Cardiac fibroblast (primary cell): ENCODE measurements around the gene PPP2R3B.

Source experiments
- DNase-seq, 2 donors: peaks; one replicate each; pipeline versions ENCODE4 v3.0.0 to v3.0.0-alpha.2; 2010; ENCODE audit warnings: low read depth in 2 of 2
- H3K4me3 ChIP-seq, 2 donors: replicated peaks in 1 of 2; 1 replicate in 1 of 2; 2 replicates in 1 of 2; pipeline ENCODE4 v1.5.1; 2011; ENCODE audit warnings: low read depth in 2 of 2, low read length in 2 of 2, mild to moderate bottlenecking in 2 of 2, moderate library complexity in 1 of 2
- TF ChIP-seq, protein P1 (sequence below): IDR thresholded peaks from one replicate; pipeline ENCODE4 v1.5.1; 2011; ENCODE audit warnings: low read depth, mild to moderate bottlenecking, low read length, inconsistent platforms

Gene PPP2R3B

DNA sequence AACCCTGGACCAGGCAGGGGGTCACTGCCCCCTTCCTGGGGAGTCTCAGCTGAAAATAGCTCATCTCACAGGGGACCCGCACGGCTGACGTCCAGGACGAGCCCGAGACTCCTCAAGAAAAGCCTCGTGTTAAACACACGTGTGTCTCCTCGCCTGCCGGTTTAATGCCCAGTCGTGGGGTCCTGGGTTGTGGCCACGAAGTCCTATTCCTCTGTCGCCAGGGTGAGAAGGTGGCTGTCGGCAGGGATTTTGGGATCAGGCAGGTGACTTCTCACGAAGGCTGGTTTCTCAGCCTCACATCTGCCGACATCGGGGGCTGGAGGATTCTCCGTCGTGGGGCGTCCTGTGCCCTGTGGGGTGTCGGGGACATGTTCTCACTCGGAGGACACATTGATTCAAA lies 44.3 kb upstream of the PPP2R3B start:
- H3K4me3 ChIP-seq: no peak overlapping the region
- TF ChIP-seq, protein P1, sequence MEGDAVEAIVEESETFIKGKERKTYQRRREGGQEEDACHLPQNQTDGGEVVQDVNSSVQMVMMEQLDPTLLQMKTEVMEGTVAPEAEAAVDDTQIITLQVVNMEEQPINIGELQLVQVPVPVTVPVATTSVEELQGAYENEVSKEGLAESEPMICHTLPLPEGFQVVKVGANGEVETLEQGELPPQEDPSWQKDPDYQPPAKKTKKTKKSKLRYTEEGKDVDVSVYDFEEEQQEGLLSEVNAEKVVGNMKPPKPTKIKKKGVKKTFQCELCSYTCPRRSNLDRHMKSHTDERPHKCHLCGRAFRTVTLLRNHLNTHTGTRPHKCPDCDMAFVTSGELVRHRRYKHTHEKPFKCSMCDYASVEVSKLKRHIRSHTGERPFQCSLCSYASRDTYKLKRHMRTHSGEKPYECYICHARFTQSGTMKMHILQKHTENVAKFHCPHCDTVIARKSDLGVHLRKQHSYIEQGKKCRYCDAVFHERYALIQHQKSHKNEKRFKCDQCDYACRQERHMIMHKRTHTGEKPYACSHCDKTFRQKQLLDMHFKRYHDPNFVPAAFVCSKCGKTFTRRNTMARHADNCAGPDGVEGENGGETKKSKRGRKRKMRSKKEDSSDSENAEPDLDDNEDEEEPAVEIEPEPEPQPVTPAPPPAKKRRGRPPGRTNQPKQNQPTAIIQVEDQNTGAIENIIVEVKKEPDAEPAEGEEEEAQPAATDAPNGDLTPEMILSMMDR: no peak
- no peak for DNase-seq

DNA sequence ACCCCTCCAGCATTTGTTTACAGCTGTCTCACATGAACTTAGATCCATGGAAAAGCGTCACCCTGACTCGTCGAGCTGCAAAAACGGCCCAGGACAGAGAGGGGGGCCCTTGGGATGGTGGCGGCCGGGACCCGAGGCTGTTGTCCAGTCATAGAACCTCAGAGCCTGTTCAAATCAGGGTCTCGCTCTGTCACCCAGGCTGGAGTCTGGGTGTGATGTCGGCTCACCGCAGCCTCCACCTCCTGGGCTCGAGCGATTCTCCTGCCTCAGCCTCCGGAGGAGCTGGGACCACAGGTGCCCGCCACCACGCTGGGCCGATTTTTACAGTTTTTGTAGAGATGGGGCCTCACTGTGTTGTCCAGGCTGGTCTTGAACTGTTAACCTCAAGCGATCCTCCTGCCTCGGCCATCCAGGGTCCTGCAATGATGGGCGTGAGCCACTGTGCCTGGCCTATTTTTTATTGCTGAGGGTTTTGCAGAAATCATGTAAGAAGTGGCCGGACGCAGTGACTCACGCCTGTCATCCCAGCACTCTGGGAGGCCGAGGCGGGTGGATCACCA lies 42.6 kb upstream of the PPP2R3B start:
- H3K4me3 ChIP-seq: no peak overlapping the region
- no peak for DNase-seq
- TF ChIP-seq, protein P1: no peak

DNA sequence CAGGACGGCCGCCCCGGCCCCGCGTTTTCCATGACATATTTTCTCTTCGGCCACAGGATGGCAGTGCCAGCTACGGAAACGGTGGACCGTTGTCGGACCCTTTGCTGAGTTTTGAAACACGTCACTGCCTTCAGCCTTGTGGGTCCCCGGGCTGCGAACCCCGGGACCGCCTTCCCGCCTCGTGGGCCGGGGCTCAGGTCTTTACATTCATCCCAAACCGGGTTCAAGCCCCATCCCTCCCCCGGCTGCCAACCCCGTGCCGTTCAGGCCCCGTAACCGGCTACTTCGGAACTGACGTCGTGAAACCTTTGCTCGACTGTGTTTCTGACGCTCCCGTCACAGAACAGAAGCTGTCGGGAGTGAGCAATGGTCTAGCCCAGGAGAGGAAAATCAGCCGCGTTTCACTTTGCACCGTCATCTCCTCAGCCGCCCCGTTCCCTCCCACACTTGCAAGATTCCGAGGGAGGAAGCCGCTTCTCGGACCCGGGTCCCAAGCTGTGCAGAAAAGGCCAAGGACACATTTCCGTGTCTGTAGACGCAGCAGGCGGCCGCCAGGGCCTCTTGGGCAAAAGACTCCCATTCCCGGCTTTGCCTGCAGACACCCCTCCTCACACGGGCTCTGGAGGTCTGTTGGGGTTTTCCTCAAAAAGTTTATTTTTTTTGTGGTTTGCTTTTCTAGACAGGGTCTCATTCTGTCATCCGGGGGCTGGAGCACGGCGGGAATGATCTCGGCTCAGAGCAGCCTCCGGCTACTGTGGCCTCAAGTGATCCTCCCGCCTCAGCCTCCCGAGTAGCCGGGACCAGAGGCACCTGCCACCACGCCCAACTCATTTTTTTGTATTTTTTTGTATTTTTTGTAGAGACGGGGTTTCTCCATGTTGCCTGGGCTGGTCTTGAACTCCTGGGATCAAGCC lies 41.4 kb upstream of the PPP2R3B start:
- TF ChIP-seq, protein P1: no peak
- H3K4me3 ChIP-seq: peak overlapping the region in 1 of 2 donors; percentile 5
- peak in 1 of 2 donors; percentile 18 for DNase-seq

DNA sequence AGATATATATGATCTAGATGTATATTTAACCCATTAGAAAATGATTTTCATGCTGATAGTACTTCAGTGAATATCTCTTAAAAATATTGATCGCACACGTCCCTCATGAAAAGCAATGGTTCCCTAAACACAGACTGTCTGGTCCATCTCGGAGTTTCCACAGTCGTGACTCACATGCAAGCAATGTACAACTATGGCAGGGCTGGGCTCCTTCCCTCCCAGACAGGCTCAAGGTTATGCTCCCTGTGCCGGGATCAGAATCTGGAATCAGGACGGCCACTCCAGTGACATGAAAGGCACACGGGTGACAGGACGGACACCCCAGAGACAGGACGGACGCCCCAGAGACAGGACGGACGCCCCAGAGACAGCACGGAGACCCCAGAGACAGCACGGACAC lies 40.2 kb upstream of the PPP2R3B start:
- H3K4me3 ChIP-seq: no peak overlapping the region
- DNase-seq: peak in 1 of 2 donors; percentile 32
- TF ChIP-seq, protein P1: no peak

DNA sequence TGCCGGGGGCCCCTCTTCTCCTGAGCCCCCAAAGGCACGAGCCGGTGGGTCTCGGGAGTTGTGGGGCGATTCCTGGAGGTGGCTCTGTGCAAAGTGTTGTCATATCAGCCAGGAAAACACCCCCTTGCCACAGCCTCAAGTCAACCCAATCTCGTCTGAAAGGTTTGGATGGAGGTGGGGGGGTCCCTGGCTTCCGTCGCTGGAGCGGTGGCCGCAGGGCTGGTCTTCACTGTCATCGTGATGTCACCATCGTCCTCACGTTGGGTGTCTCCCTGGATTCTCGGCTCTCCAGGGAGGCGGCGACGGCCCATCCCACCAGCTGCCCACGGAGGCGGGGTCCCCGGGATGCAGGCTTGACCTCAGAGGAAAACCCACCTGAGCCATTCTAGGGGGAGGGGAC lies 38.3 kb upstream of the PPP2R3B start:
- no peak for DNase-seq
- H3K4me3 ChIP-seq: no peak overlapping the region
- TF ChIP-seq, protein P1: no peak

DNA sequence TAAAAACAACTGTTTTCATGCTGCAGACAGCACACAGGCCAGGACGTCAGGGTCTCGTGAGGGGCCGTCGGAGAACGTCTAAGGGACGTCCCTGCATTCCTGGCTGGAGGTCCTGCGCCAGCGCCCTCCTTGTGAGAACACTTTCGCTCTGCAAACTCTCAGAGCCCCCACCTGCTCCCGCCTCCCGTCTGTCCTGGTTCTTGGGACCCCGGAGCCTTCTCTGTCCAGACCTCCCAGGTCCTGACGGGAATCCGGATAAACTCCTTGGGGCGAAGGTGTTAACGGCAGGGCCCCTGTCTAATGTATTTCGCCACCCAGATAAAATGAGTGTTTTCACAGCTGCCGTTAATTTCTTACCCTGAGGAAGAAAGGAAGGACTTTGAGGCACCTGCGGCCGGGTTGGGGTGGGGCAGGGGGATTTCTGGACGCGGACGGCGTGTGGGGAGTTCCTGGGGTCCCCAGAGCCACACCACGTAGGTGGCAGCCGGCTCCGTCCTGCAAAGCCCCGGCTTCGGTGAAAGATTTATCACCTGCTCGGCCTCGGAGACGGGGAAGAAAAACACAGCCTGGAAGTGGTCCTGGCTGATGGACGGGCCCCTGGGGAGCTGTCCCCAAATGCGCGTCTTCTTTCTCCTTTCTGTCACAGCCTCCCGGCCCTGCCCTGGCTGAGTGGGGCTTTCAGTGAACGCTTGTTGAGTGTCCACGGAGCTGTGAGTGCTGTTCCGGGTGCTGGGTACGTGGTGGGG lies 35.1 kb upstream of the PPP2R3B start:
- H3K4me3 ChIP-seq: no peak overlapping the region
- no peak for DNase-seq
- TF ChIP-seq, protein P1: no peak
